ENCODE results near the gene CSF2. TPM values are rescaled to one million over a fixed set of nuclear protein-coding genes. Genes with fewer than 3 reads are reported as not detected.

The CSF2 gene
- total and polyA plus RNA-seq, 2 of the 4 experiments (the other 2 are of a cell fraction) = 0.31 TPM; not detected in 1

DNA sequence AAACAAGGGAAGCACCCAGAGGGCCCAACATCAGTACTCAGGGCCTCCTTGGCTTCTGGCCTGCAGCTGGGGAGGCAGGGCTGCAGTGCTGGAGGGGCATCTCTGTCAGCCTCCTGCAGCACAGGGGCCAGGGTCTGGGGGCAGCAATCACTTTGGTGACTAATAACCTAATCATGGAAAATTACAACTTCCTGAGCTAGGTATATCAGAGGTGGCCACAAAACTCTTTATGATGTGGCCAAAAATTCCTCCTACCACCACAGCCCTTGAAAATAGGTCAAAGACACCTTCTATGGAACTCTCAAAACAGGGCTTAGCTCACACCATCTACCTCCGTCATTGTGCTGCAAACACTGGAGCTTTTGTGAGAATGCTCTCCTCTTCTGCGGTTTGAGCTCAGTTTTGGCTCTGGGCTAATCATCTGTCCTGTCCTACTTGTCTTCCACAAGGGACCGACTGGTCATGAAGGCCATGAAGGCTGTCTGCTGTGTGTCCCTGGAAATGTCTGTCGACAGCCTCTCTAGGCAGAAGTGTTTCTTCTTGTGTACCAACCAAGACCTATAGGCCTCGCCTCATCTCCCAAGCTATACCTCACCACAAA, 28.6 kb downstream of the CSF2 start:
- Histone ChIP-seq H3K4me1 (ENCODE audit: control insufficient read depth, insufficient read depth, low read length) (peaks cover 27% of the 10 kb centered on the region), H4K91ac (ENCODE audit: insufficient read depth, low read depth, low read length) (peak overlapping the region; percentile 92), H4K5ac (ENCODE audit: low read depth, low read length) (peak overlapping the region; percentile 57; the same call in 1 of the 2 replicates), H2AK5ac (ENCODE audit: low read depth, low read length) (peak overlapping the region; percentile 95; the same call in 1 of the 2 replicates), H3K79me1 (ENCODE audit: low read depth in 1 of 2, low read length in 2 of 2) (no peaks in the 10 kb centered on the region), H3K36me3 (ENCODE audit: control insufficient read depth, insufficient read depth, low read length) (no peaks in the 10 kb centered on the region), H3K56ac (ENCODE audit: extremely low read depth, insufficient read depth, low read length) (no peak overlapping the region), H3K4ac (ENCODE audit: low read depth, low read length) (peak overlapping the region; percentile 99), H4K8ac (ENCODE audit: low read depth in 2 of 2, low read length in 2 of 2) (peak overlapping the region; percentile 58 to 79; a peak in 3 of 4 replicates), H3K14ac (replicated peaks; ENCODE audit: low read depth, low read length) (peak overlapping the region; percentile 92), H3K23ac (ENCODE audit: low read depth, low read length) (peak overlapping the region; percentile 78; the same call in 1 of the 2 replicates), H3K27me3 (ENCODE audit: control insufficient read depth, insufficient read depth, low read length) (no peaks in the 10 kb centered on the region), H3K27ac (ENCODE audit: insufficient read depth, low read length) (no peak overlapping the region), H2BK120ac (ENCODE audit: low read depth, low read length) (peak overlapping the region; percentile 100), H2BK15ac (ENCODE audit: low read depth, low read length) (peak overlapping the region; percentile 96; the same call in 2 of the 3 replicates), H3K9me3 (ENCODE audit: control insufficient read depth, insufficient read depth, low read length) (no peaks in the 10 kb centered on the region), H2AK9ac (replicated peaks; ENCODE audit: low read depth, low read length, poor library complexity) (peak overlapping the region; percentile 93), H3K4me2 (ENCODE audit: low read depth, low read length) (no peak overlapping the region), H2BK5ac (ENCODE audit: low read depth, low read length, poor library complexity, severe bottlenecking) (peak overlapping the region; percentile 71), H4K20me1 (ENCODE audit: insufficient read depth, low read length) (no peaks in the 10 kb centered on the region), H3K18ac (ENCODE audit: low read depth, low read length) (peak overlapping the region; percentile 43; the same call in 1 of the 2 replicates), H3K9me1 (ENCODE audit: insufficient read depth, low read length) (peaks cover 35% of the 10 kb centered on the region), H3K4me3 (ENCODE audit: insufficient read depth, low read depth, low read length) (no peak overlapping the region), H3K9ac (ENCODE audit: low read depth, low read length) (no peak overlapping the region), H2BK20ac (ENCODE audit: low read depth, low read length) (peak overlapping the region; percentile 98), H2AFZ (replicated peaks; ENCODE audit: low read length, poor library complexity) (peak overlapping the region; percentile 74)
- intact Hi-C loops (cut with micrococcal nuclease) (no loop called here), in situ Hi-C loops (cut with MboI; ENCODE audit: low sequenced_read_pairs) (no loop called here), dilution Hi-C loops (cut with HindIII; ENCODE audit: low sequenced_read_pairs, unreplicated experiment) (no loop called here)
- TF ChIP-seq, protein P1, sequence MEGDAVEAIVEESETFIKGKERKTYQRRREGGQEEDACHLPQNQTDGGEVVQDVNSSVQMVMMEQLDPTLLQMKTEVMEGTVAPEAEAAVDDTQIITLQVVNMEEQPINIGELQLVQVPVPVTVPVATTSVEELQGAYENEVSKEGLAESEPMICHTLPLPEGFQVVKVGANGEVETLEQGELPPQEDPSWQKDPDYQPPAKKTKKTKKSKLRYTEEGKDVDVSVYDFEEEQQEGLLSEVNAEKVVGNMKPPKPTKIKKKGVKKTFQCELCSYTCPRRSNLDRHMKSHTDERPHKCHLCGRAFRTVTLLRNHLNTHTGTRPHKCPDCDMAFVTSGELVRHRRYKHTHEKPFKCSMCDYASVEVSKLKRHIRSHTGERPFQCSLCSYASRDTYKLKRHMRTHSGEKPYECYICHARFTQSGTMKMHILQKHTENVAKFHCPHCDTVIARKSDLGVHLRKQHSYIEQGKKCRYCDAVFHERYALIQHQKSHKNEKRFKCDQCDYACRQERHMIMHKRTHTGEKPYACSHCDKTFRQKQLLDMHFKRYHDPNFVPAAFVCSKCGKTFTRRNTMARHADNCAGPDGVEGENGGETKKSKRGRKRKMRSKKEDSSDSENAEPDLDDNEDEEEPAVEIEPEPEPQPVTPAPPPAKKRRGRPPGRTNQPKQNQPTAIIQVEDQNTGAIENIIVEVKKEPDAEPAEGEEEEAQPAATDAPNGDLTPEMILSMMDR (conservative IDR thresholded peaks at IDR 0.05; ENCODE audit: low read depth, low read length) = no peak
- TF ChIP-seq MXI1 (IDR thresholded peaks at IDR 0.05; ENCODE audit: borderline replicate concordance, low read depth, low read length) (no peak), NFE2L2 (IDR thresholded peaks at IDR 0.05; ENCODE audit: low read depth, low read length) (no peak), POLR2A (IDR thresholded peaks at IDR 0.05; ENCODE audit: low read depth, low read length) (no peak), CEBPB (IDR thresholded peaks at IDR 0.05; ENCODE audit: low read depth, low read length) (no peak), RFX5 (IDR thresholded peaks at IDR 0.05; ENCODE audit: low read depth, low read length) (no peak), RAD21 (IDR thresholded peaks at IDR 0.05; ENCODE audit: low read length) (no peak), CHD1 (IDR thresholded peaks at IDR 0.05; ENCODE audit: low read depth, low read length) (no peak), RCOR1 (IDR thresholded peaks at IDR 0.05; ENCODE audit: insufficient replicate concordance, low read length) (no peak), MAFK (IDR thresholded peaks at IDR 0.05; ENCODE audit: low read depth, low read length) (no peak), SMC3 (IDR thresholded peaks at IDR 0.05; ENCODE audit: low read depth, low read length) (no peak), FOS (IDR thresholded peaks at IDR 0.05; ENCODE audit: low read depth, low read length) (no peak)
- TF ChIP-seq, protein P2, sequence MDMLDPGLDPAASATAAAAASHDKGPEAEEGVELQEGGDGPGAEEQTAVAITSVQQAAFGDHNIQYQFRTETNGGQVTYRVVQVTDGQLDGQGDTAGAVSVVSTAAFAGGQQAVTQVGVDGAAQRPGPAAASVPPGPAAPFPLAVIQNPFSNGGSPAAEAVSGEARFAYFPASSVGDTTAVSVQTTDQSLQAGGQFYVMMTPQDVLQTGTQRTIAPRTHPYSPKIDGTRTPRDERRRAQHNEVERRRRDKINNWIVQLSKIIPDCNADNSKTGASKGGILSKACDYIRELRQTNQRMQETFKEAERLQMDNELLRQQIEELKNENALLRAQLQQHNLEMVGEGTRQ (IDR thresholded peaks at IDR 0.05; ENCODE audit: low read depth, low read length) = no peak
- TF ChIP-seq, protein P3, sequence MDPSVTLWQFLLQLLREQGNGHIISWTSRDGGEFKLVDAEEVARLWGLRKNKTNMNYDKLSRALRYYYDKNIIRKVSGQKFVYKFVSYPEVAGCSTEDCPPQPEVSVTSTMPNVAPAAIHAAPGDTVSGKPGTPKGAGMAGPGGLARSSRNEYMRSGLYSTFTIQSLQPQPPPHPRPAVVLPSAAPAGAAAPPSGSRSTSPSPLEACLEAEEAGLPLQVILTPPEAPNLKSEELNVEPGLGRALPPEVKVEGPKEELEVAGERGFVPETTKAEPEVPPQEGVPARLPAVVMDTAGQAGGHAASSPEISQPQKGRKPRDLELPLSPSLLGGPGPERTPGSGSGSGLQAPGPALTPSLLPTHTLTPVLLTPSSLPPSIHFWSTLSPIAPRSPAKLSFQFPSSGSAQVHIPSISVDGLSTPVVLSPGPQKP (IDR thresholded peaks at IDR 0.05; ENCODE audit: borderline replicate concordance, low read depth, low read length) = no peak
- DNase-seq (no peak), ATAC-seq (ENCODE audit: low read depth) (no peak)
- CTCF ChIA-PET = interaction anchor here (1.3 kb wide), 1 partner anchor 10 kb away, joined by 3 read pairs; no protein-coding TSS in a partner anchor
- POLR2A ChIA-PET (ENCODE audit: unreplicated experiment) = no interaction called here
- WGBS, 2 experiments (ENCODE audit: extremely low coverage in 2 of 2, insufficient read length in 1 of 2) = 100% methylated on average over 2 of the region's 5 CpGs; no CpG with 5 or more reads in 1 of the 2 experiments
- BruUV-seq (replicated peaks) = no TSS peak
